GM21825 (cell line): ENCODE data around the gene IL12B.
"Not testable (repeated sequence)": the region's sequence is repeated elsewhere in the genome, so short reads cannot be mapped to it uniquely, and the experiment has no call there.

Source experiments
- ATAC-seq: cut with Tn5 transposase; IDR thresholded peaks from one replicate; pipeline ENCODE4 v1.9.1; 2021; ENCODE audit warnings: mild to moderate bottlenecking, moderate library complexity; ENCODE audit not compliant: unreplicated experiment

Gene IL12B

GRCh38 chr5:159330131-159330800, at the start of gene IL12B:
IL12B (minus strand) TSS chr5:159330487; CDS start chr5:159326782, 3,705 bp downstream.
- no peak for ATAC-seq

DNA sequence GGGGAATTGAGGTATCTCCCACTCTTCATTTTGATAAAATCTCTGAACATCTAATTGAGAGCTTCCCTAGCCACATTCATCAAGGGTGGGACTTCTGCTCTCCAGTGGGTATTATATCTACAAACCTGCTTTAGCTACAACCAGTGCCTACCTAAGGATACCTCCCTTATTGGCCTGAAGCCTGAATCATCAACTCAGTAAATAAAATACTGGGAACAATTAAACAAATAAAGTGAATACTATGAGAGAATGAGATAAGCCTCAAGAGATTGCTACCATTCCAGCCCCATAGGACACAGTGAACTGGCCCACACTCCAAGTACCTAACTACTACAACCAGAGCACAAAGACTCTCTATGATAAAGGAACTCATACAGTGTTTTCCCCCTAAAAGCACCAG, 47.4 kb upstream of the IL12B start:
- no peak for ATAC-seq

DNA sequence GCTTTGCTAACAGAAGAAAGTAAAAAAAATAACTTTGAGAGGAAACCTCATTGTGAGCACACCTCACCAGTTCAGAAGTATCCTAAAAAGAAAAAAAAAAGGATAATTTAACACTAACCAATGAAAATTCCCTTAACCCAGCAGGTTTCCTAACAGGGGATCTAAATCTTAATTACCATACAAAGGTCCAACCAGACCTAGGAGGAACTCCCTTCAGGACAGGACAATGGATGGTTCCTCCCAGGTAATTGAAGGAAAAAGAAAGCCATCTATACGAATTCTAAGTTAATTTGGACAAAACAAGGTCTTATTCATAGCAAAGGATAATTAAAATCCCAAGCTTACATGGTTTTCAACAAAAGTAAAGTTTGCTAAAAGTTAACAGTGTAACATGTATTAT, 37.6 kb upstream of the IL12B start:
- not testable (repeated sequence) for ATAC-seq

DNA sequence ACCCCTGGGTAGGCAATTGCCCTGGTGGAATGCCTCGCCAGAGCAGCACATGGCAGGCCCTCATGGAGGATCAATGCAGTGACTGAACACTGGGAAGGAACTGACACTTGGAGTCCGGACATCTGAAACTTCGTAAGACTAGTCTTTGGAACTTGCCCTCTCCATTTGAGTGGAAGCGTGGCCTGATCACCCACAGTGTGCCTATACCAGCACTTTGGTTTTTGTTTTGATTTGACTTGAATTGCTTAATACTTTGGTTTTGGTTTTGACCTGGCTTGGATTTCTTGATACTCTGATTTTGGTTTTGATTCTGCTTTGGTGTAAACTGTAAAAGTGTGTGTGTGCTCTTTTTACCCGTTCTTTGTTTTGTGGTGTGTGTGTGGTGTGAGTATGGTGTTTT, 36.5 kb upstream of the IL12B start:
- not testable (repeated sequence) for ATAC-seq

GRCh38 chr5:159362220-159362619, 31.9 kb upstream of the IL12B start:
- ATAC-seq: no peak

DNA sequence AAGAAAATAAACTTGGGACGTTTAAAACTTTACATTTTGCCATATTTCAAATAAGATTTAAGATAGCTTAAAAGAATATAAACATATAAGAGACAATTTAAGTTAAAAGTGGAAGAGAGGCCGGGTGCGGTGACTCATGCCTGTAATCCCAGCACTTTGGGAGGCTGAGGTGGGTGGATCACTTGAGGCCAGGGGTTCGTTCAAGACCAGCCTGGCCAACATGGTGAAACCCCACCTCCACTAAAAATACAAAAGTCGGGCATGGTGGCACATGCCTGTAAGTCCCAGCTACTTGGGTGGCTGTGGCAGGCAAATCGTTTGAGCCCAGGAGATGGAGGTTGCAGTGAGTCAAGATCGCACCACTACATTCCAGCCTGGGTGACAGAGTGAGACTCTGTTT, 29.6 kb upstream of the IL12B start:
- not testable (repeated sequence) for ATAC-seq

GRCh38 chr5:159359408-159359807, 29.1 kb upstream of the IL12B start:
- ATAC-seq: no peak

GRCh38 chr5:159353661-159354252, 23.5 kb upstream of the IL12B start:
- no peak for ATAC-seq

GRCh38 chr5:159350644-159351043, 20.4 kb upstream of the IL12B start:
- not testable (repeated sequence) for ATAC-seq

GRCh38 chr5:159350216-159350615, 19.9 kb upstream of the IL12B start:
- not testable (repeated sequence) for ATAC-seq

- ATAC-seq: no peak
Measured at GRCh38 chr5:159345861-159346260, 15.6 kb upstream of the IL12B start.

GRCh38 chr5:159345336-159345735, 15.0 kb upstream of the IL12B start:
- ATAC-seq: no peak

DNA sequence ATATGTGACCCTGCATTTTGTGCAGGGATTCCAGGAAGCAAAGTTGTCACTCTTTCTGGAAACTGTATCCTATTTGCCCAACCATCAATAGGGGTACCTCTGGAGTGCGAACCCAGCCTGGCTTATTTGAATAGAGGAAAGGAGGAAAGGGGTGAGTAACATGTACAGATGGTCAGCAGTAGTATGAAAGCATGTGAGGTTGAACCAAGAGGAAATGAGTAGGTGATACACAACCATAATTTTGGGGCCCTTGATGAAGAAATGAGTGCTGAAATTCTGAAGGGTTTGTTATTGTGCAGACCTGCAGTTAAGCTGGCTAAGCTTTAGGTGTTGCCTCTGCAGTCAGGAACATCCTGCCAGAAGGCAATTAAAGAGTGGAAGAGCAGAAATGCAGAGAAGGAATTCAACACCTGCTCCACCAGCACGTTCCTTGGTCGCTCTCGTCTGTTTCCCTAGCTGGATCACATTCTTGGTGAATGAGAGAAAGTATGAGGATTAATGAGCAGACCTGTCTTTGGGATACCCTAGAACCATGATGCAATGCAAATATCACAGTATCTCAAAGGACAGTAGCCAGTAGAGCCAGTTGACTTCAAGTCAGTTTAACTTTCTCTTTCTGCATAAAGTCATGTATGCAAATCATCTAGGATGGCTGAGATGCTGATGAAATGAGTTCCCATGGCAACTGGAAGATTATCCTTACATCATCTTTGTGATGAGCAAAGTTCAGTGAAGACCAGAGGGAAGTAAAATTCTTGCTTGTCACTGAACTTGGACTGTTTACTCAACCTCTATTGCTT, 13.2 kb upstream of the IL12B start:
- ATAC-seq: no peak

DNA sequence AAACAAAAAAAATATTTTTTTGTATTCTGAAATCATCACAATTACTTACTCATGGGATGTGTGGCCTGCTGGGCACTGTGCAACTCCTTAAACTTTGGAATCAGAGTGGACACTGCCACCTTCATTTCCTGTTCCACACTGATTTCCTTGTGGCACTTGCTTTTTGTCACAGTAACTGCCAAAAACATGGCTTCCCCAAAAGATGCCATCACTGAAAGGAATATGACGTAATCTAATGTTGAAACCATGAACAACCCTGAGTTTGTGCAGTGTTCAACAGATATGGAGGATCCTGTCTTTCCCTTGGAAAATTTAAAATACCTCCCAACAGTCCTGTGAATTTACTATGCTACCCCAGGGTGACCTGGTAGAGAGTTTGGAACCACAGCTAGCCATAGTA, 12.6 kb upstream of the IL12B start:
- no peak for ATAC-seq

DNA sequence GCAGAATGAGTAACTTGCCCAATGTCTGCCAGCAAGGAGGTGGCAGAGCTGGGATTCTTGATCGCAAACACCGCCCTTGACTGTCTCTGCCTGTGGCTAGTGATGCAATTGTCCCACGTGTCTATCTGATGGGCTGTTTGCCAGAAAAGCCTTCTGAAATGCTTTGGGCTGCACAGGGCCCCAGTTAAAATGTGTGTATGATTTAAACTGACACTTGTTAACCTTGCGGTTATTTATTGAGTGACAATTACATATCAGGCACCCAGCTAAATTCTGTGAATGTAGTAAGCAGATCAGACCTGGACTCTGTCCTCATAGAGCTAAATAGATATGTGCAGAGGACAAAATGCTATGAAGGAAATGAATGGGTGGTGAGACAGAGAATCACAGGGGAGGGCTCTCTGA, 11.6 kb upstream of the IL12B start:
- ATAC-seq: no peak

GRCh38 chr5:159341145-159341544, 10.9 kb upstream of the IL12B start:
- ATAC-seq: no peak

GRCh38 chr5:159340511-159340910, 10.2 kb upstream of the IL12B start:
- ATAC-seq: no peak

GRCh38 chr5:159339460-159339859, 9.2 kb upstream of the IL12B start:
- ATAC-seq: no peak

GRCh38 chr5:159338118-159338517, 7.8 kb upstream of the IL12B start:
- ATAC-seq: no peak

- no peak for ATAC-seq
Measured at GRCh38 chr5:159337016-159337955, 7.0 kb upstream of the IL12B start.

DNA sequence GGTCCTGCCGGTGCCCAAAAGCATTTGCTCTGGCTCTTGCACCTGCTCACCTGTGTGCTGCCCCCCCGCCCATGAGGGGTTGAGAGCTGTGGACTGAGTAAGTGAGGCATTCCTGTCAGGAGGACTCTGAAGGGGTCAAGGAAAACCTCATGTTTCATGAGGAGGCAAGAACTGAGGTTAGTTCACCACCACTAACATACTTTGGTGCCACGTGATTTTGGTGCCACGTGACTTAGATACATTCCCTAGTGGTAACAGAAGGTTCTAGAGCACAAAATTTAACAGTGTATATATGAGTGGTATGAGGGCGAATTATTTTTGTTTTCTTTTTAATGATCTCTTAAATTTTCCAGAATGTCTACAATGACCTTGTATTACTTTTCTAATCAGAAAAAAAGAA, 6.3 kb upstream of the IL12B start:
- no peak for ATAC-seq
